ENCODE measurements around the gene DDIAS. TPM values are rescaled to one million over a fixed set of nuclear protein-coding genes. Genes with fewer than 3 reads are reported as not detected.

Gene DDIAS
- total RNA-seq, 4 donors from 2014 or later = 0.59 to 6.2 (median 2.2) TPM; not detected in 1

DNA sequence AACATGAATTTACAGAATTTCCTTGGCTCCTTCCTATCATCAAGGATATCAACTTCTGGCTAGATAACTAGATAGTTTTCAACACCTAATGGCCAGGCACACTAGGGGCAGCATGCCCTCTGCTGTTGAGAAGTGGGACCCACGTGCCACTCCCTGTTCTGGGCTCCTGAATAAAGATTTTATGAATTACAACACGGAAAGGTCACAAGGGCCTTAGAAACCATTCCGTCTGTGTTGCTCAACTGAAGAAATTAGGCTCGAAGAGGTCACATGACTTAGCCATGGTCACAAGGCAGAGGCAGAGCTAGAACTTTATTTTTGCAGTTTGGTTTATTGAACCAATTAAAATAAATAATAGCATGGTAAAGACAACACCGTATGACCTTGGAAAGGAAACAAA lies 37.3 kb upstream of the DDIAS start:
- intact Hi-C loops (cut with DNase I; ENCODE audit: low total_unique reads) = no loop called here
- peak; percentile 28 to 57 (median 42) for TF ChIP-seq CTCF (IDR thresholded peaks at IDR 0.05)
- no peak for TF ChIP-seq POLR2A (IDR thresholded peaks at IDR 0.05)
- H3K4me3 ChIP-seq = no peak overlapping the region
- H3K27ac ChIP-seq = no peak overlapping the region
- H3K36me3 ChIP-seq = no peaks in the 10 kb centered on the region
- DNase-seq = peak; percentile 44
- H3K4me1 ChIP-seq = no peaks in the 10 kb centered on the region
- H3K9me3 ChIP-seq = no peaks in the 10 kb centered on the region
- H3K27me3 ChIP-seq = no peaks in the 10 kb centered on the region

DNA sequence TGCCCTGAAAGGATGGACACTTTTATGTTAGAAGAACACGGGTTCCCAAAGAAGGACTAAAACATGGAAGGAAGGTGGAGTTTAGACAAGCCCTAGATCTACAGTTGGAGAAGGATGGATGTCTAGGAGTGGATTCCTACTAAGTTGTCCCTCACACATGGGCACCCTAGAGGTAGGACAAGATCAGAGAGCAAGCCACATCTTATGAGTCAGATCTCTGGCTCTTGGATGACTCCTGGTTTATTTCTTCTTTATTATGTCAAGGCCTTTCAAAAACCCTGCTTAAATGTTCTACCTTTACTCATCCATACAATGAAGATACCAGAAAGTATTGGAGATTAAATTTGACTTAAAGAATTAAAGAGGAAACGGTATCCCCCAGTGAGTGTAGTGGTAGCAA lies 35.7 kb upstream of the DDIAS start:
- intact Hi-C loops (cut with DNase I; ENCODE audit: low total_unique reads) = no loop called here
- Histone ChIP-seq H3K4me1 (no peaks in the 10 kb centered on the region), H3K4me3 (no peak overlapping the region), H3K27ac (no peak overlapping the region), H3K27me3 (no peaks in the 10 kb centered on the region), H3K36me3 (no peaks in the 10 kb centered on the region), H3K9me3 (no peaks in the 10 kb centered on the region)
- TF ChIP-seq POLR2A (IDR thresholded peaks at IDR 0.05) = no peak
- no peak for TF ChIP-seq CTCF (IDR thresholded peaks at IDR 0.05)
- DNase-seq = no peak

DNA sequence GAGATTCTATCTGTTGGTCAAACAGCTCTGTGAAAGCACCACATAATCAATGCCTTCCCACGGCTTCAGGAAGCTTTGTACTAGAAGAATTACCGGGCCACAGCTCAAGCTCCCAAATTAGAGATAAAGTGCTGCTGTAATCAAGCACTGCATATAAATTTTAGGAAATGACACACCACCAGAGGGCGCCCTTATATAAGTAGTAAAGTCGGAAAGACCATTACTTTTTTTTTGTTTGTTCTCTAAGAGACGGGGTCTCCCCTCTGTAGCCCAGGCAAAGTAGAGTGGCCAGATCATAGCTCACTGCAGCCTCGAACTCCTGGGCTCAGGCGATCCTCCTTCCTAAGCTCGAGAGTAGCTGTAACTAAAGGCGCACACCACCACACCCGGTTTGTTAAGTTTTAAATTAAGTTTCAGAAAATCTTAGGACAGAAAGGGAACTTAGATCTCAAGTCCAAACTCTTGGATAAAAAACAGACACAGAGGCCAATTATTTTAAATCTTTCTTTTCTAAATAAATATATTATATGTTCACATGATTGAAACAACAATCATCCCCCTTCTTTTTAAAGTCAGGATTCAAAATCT lies 33.9 kb upstream of the DDIAS start:
- no peak for TF ChIP-seq POLR2A (IDR thresholded peaks at IDR 0.05)
- peak; percentile 66 to 77 (median 72) for TF ChIP-seq CTCF (IDR thresholded peaks at IDR 0.05)
- Histone ChIP-seq H3K4me3 (peak overlapping the region in 1 of 2 donors; percentile 7), H3K27ac (peak overlapping the region in 1 of 2 donors; percentile 18)

DNA sequence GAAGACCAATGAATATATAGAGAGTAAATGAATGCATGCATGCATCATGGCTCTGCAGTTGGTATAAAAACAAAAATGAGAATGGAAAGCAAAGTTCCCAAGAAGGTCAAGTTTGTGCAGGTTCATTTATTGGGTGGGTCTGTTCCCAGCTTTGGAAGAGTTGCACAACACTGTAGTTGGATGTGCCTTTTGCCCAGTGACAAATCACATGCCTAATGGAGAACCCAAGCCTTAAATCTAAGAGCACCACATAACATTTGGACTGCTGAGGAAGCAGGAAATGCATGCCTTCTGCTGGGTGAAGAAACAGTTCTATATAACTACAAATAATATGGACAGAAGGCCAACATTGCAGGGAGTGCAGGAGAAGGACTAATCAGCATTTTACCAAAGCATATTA lies 31.9 kb upstream of the DDIAS start:
- H3K27ac ChIP-seq = no peak overlapping the region
- no peaks in the 10 kb centered on the region for H3K27me3 ChIP-seq
- no peak for TF ChIP-seq CTCF (IDR thresholded peaks at IDR 0.05)
- TF ChIP-seq POLR2A (IDR thresholded peaks at IDR 0.05) = no peak
- no peaks in the 10 kb centered on the region for H3K9me3 ChIP-seq
- no peaks in the 10 kb centered on the region for H3K4me1 ChIP-seq
- no peaks in the 10 kb centered on the region for H3K36me3 ChIP-seq
- no peak overlapping the region for H3K4me3 ChIP-seq
- intact Hi-C loops (cut with DNase I; ENCODE audit: low total_unique reads) = no loop called here
- DNase-seq = no peak

More for the DNA sequence above, 33.9 kb upstream of the DDIAS start:
- no peaks in the 10 kb centered on the region for H3K27me3 ChIP-seq
- H3K36me3 ChIP-seq = no peaks in the 10 kb centered on the region
- H3K9me3 ChIP-seq = no peaks in the 10 kb centered on the region
- peak; percentile 60 to 89 for DNase-seq
- intact Hi-C loops (cut with DNase I; ENCODE audit: low total_unique reads) = no loop called here
- no peaks in the 10 kb centered on the region for H3K4me1 ChIP-seq

GRCh38 chr11:82871646-82872045 lies 29.9 kb upstream of the DDIAS start:
- no peaks in the 10 kb centered on the region for H3K9me3 ChIP-seq
- TF ChIP-seq POLR2A (IDR thresholded peaks at IDR 0.05) (no peak), CTCF (IDR thresholded peaks at IDR 0.05) (no peak)
- intact Hi-C loops (cut with DNase I; ENCODE audit: low total_unique reads) = no loop called here
- H3K36me3 ChIP-seq = no peaks in the 10 kb centered on the region
- no peak overlapping the region for H3K27ac ChIP-seq
- no peaks in the 10 kb centered on the region for H3K27me3 ChIP-seq
- no peak for DNase-seq
- no peaks in the 10 kb centered on the region for H3K4me1 ChIP-seq
- no peak overlapping the region for H3K4me3 ChIP-seq

Measured in uterus (tissue), 4 donors.